Kidney glomerular epithelial cell (primary cell): ENCODE results near the gene CMTM8.

Experiments
- DNase-seq: peaks from one replicate; lab custom pipeline; 2025; lab: John Stamatoyannopoulos, UW

The CMTM8 gene

DNA sequence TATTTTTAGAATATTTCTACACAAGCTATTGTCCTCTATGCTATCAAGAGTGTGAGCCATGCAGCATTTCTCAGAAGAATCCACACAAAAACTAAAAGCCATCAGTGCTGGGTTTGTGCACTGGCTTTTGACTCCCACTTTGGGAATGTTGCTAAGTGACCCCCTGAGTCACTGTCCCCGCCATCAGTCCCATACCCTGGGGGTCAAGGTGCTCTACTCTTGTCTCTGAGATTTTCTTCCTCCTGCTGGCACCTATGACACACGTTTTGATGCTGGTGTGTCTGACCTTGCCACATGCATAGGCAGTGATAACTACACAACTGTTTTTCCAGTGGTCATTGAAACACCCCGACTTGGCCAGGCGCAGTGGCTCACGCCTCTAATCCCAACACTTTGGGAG is 173.0 kb downstream of the CMTM8 start:
- no peak for DNase-seq

DNA sequence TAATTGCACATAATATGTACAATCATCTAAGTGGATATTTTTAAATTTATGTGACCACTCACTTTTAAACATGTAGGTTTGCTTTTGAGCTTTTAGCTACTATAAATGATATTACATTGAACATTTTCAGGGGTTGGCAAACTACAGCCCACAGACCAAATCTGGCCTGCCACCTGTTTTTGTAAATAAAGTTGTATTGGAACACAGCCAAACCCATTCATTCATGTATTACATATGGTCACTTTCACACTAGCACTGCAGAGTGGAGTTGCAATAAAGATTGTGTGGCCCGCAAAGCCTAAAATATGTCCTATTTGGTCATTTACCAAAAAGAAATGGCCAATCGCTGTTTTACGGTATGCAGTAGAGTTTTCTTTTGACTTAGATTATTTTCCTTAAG is 174.4 kb downstream of the CMTM8 start:
- DNase-seq = no peak

DNA sequence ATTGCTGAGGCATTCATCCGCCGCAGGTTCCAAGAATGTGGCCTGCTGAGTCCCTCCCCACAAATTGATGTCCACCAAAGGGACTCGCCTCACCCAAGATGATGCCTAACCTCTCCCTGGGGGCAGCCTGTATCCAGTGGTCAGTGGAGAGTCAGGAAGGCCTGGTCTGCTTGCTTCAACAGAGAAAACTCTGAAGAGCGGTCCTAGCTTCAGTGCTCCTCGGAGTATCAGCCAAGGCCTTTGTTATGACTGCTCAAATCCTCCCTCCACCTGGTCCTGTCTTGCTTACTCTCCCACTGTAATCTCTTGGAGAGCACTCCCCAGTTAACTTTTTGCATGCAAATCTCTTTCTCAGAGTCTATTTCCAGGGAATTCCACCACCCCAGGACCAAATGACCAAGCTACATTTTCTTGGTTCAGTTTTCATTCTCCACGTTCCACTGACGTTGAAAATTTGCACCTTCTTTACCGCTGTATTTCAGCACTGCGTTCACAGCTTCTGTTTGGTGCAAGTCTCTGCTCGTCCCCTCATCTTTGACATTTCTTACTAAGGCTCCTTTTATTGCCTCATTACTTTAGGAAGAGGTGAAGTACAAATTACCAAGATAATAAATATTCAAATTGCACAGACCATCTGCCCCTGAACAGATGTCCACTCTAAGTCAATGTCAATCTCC is 175.5 kb downstream of the CMTM8 start:
- no peak for DNase-seq

DNA sequence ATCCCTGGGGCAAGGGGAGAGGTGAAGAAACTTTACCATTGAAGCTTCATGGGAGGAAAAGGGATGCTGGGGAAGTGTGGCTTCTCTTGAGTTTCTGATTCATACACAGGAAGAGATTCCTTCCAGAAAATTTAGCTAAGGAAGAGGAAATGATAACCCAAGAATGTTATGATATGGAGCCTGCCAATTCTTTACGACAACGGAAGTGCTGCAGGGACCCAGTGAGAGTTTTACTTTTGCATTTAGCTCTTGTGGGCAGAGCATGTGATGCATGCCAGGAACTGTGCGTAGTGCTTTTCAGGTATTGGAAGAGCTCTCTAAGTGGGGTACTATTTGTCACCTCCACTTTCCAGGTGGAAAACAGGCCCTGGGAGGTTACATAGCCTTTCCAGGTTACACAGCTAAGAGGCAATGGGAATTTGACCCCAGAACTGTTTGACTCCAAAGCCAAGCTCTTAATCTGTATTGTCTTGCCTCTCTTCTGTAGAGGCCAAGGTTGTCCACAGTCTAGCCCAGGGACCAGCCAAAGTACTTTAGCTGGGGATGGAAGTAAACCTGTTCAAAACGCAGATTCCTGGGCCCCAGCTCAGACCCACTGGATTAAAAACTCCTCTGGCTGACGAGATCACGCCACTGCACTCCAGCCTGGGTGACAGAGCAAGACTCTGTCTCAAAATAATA is 176.2 kb downstream of the CMTM8 start:
- no peak for DNase-seq

- no peak for DNase-seq
Observed at GRCh38 chr3:32419742-32420125, 181.3 kb downstream of the CMTM8 start.
